GM19240 (cell line): ENCODE data around the gene GHR.
"Not testable (repeated sequence)": the region's sequence is repeated elsewhere in the genome, so short reads cannot be mapped to it uniquely, and the experiment has no call there.

ENCODE experiments used
- DNase-seq: peaks from one replicate; pipeline ENCODE4 v3.0.0; 2011; ENCODE audit warnings: low spot score; ENCODE audit not compliant: insufficient read length

GHR gene

GRCh38 chr5:42566652-42567295 is 143.5 kb downstream of the GHR start:
- no peak for DNase-seq

GRCh38 chr5:42569325-42569724 is 146.1 kb downstream of the GHR start:
- DNase-seq = no peak

- no peak for DNase-seq
Measured at GRCh38 chr5:42569953-42570548, 146.8 kb downstream of the GHR start.

DNA sequence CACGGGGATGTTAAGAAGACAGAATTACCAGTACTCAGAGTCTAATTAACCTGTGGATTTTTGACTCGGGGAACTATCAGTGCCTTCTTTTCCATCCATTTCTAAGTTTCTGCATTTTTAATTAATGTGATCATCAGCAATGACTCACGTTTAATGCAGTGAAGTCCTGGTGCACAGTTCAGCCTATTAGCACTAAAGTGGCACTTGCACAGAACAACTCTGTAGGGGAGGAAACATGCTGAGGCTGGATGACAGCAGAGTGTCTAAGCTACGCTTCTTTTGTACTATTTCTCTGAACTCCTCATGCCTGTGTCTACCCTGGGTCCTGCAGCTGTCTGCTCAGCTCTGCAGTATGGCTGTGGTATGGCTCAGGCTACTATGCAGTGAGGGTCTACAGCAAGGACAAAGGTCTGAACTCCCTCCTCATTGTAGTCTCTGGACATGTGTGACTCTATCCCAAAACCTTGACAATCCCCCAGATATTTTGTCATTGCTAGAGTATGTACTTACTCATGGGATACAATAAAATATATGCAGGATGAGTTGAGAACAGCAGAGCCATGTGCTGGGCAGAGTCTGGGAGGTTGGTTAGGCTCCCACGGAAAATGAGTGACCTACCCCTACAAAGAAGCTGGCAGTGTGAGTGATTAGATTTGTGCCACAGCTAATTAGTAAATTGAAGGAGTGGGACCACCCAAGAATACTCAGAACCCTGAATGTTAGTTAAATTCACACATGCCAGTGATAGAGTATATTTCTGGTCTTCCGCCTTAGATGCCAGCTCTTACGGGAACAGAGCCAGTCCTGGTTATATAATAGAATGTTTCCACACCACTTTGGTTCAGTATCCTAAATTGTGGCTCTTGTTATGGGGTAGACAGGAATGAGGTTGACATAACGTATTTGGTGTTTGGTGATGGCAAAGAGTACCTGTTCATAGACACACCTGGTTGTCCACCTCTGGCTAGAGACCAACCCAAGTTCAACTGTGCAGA is 148.0 kb downstream of the GHR start:
- no peak for DNase-seq

DNA sequence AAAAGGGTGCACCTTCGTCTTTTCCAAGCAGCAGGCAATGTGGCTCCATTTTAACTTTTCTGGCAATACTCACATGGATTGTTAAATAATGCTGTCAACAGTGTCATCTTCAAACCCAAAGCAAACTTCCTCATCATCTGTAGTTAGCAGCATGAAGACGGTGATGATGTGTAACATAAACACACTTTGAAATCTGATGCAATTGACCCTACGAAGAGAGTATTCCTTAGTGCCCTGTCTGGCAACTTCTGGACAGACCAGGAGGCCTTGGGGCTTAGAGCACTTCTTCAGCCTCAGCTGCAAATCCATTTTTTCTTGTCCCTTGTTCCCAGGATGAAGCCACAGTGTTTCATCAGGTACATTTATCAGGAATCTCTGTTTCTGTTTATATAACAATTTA is 149.1 kb downstream of the GHR start:
- DNase-seq = no peak

GRCh38 chr5:42573386-42573785 is 150.1 kb downstream of the GHR start:
- DNase-seq = no peak

- DNase-seq = not testable (repeated sequence)
Measured at GRCh38 chr5:42575914-42576313, 152.7 kb downstream of the GHR start.

- not testable (repeated sequence) for DNase-seq
Measured at GRCh38 chr5:42578901-42579300, 155.7 kb downstream of the GHR start.

GRCh38 chr5:42579320-42579719 is 156.1 kb downstream of the GHR start:
- no peak for DNase-seq

- DNase-seq = no peak
Measured at GRCh38 chr5:42581845-42582244, 158.6 kb downstream of the GHR start.

DNA sequence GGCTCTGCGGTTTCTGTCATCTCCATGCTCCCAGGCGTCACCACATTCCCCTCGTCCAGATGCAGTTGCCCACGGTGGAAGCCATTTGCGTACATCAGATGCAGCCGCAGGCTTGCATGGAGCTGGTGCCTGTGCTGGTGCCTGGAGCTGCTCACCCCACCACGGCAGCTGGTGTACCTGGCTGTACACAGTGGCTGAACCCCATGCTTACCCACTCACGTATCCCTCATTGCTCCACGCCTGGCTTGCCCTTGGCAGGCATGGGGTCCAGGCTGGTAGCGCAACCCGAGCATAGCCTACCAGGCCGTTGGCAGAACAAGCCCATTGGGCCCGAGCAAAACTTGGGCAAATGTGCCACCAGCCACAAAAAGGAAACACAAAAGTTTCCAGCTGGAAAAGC is 159.5 kb downstream of the GHR start:
- DNase-seq = no peak

- DNase-seq = peak; percentile 35
Measured at GRCh38 chr5:42583322-42583721, 160.1 kb downstream of the GHR start.

DNA sequence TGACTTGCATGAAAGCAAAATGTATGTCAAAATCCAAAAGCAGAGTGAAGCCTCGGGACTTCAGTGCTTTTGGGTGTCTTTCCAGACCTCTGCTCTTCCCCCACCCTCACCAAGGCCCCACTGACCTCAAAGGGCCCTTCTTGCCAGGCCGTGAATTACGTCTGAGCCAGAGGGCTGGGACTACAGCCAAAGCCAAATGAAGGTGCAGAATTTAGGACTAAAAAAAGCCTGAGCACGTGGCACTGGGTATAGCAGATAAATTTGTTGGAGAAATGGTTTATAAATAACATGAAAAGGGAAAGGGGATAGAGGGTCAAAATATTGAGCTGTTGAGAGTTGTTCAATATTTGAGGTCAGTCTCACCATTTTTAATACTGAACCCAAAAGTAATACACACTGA is 163.4 kb downstream of the GHR start:
- DNase-seq = no peak

GRCh38 chr5:42587096-42587723 is 164.0 kb downstream of the GHR start:
- DNase-seq = no peak

DNA sequence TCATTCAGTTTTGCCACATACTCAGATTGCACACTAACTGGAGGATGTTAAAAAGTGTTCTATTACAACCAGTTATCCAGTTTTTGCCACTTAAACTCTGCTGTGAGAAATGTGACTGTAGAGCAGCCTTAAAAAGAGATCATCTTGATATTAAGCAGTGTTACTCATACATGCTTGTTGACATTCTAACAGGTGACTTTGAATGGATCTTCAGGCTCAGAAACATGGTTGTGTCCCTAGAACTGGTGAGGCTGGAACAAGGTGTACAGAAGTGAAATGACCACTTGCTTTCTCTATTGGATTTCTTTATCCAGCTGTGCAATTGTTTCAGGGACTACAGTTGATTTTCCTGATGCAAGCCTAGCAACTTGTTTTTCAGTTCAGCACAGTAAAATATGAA is 167.3 kb downstream of the GHR start:
- no peak for DNase-seq

GRCh38 chr5:42591015-42591414 is 167.8 kb downstream of the GHR start:
- DNase-seq = no peak

DNA sequence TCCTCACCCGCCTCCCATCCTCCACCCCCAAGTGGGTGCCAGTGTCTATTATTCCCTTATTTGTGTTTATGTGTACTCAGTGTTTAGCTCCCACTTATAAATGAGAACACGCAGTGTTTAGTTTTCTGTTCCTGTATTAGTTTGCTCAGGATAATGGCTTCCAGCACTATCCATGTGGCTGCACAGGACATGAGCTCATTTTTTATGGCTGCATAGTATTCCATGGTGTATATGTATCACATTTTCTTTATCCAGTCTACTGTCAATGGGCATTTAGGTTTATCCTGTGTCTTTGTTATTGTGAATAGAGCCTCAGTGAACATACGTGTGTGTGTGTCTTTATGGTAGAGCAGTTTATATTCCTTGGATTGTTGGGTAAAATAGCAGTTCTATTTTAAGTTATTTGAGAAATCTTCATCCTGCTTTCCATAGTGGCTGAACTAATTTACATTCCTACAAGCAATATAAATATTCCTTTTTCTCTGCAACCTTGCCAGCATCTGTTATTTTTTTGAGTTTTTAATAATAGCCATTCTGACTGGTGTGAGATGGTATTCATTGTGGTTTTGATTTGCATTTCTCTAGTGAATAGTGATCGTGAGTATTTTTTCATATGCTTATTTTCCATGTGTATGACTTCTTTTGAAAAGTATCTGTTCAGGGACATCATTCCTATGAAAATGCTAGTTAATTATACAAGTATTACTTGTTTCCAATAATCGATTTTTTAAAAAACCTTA is 169.3 kb downstream of the GHR start:
- no peak for DNase-seq

DNA sequence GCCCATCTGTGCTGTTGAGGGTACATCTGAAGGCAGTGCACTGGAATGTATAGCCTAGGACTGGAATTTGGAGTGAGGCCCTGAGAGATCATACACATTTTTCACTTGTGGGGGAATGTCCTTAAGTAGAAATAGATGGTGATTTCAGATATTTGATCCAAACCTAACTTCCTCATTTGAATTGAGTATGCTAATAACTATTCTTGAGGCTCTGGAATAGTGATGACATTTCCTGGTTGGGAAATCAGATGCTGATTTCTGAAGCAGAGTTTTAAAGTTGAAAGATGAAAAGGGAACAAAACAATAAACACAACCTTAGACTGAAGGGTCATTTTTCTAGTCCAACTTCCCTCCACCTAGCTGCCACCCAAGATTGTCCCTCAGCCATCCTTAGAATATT is 170.4 kb downstream of the GHR start:
- DNase-seq = no peak

- DNase-seq = no peak
Measured at GRCh38 chr5:42595597-42595996, 172.4 kb downstream of the GHR start.

DNA sequence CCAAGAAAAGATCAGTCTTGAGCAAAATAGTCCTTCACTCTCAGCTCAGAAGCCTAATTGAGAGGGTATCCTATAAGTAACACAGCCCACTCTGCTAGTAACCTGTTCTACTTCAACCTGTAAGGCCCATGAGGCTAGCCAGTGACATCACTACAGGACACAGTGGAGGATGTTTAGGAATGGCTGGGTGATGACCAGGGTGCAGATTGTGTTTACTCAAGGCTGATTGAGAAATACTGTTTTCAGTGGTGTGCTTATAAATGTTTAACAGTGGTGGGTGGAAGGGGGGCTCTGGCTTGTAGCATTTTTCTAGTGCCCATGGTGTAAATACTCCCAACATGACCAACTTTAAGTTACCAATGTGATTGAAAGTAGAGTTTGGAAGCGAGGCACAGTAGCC is 173.6 kb downstream of the GHR start:
- DNase-seq = no peak

- no peak for DNase-seq
Measured at GRCh38 chr5:42597318-42597937, 174.2 kb downstream of the GHR start.
